NCI-H2227 (cell line): ENCODE results near the gene STX4.

ENCODE experiments used
- DNase-seq: peaks from one replicate; lab custom pipeline; 2025; ENCODE audit not compliant: unreplicated experiment; lab: John Stamatoyannopoulos, UW

The STX4 gene

GRCh38 chr16:31063843-31064611 is 30.7 kb downstream of the STX4 start:
- DNase-seq: no peak

- no peak for DNase-seq
Measured at GRCh38 chr16:31064882-31065461, 31.6 kb downstream of the STX4 start.

- no peak for DNase-seq
Measured at GRCh38 chr16:31067342-31067741, 34.0 kb downstream of the STX4 start.

GRCh38 chr16:31071861-31072260 is 38.5 kb downstream of the STX4 start:
- no peak for DNase-seq

- DNase-seq: peak; percentile 35
Measured at GRCh38 chr16:31072540-31073141, 39.3 kb downstream of the STX4 start.

GRCh38 chr16:31073142-31073969 is 40.0 kb downstream of the STX4 start:
- peak; percentile 93 for DNase-seq

GRCh38 chr16:31073970-31074813 is 40.8 kb downstream of the STX4 start, which contains the start of the genes ZNF646 and ZNF668:
Gene ZNF646, plus strand, starts transcription at chr16:31074422. Its CDS starts 1,903 bp downstream, at chr16:31076325.
Gene ZNF668, minus strand, starts transcription at chr16:31074240. Its CDS starts 9,781 bp downstream, at chr16:31064459.
- DNase-seq: peak; percentile 100

GRCh38 chr16:31074814-31075183 is 41.4 kb downstream of the STX4 start:
- no peak for DNase-seq

- no peak for DNase-seq
Measured at GRCh38 chr16:31076319-31076718, 43.0 kb downstream of the STX4 start.

- DNase-seq: no peak
Measured at GRCh38 chr16:31077024-31077423, 43.7 kb downstream of the STX4 start.

GRCh38 chr16:31077592-31078396 is 44.4 kb downstream of the STX4 start:
- DNase-seq: no peak

- DNase-seq: no peak
Measured at GRCh38 chr16:31078597-31079341, 45.4 kb downstream of the STX4 start.

- DNase-seq: no peak
Measured at GRCh38 chr16:31079342-31079944, 46.1 kb downstream of the STX4 start.

- no peak for DNase-seq
Measured at GRCh38 chr16:31080035-31080629, 46.8 kb downstream of the STX4 start.

GRCh38 chr16:31080756-31081419 is 47.5 kb downstream of the STX4 start:
- DNase-seq: no peak

- no peak for DNase-seq
Measured at GRCh38 chr16:31081428-31082351, 48.3 kb downstream of the STX4 start.
